Fibroblast of lung (primary cell): ENCODE measurements around the gene CEMP1. TPM values are rescaled to one million over a fixed set of nuclear protein-coding genes. Genes with fewer than 3 reads are reported as not detected.

Source experiments
- DNase-seq, 2 donors: peaks; one replicate each; pipeline versions ENCODE4 v3.0.0 to v3.0.0-alpha.2; 2010; ENCODE audit warnings: low read depth in 2 of 2
- H2AFZ ChIP-seq: 2 replicates; pipeline ENCODE4 v1.5.1; 2012; ENCODE audit warnings: low read length, control low read depth, inconsistent platforms
- H3K27ac ChIP-seq: 2 replicates; pipeline ENCODE4 v1.5.1; 2011; ENCODE audit warnings: low read length, control low read depth; ENCODE audit not compliant: insufficient read depth
- H3K27me3 ChIP-seq: 2 replicates; pipeline ENCODE4 v1.5.1; 2011; ENCODE audit warnings: mild to moderate bottlenecking, low read length; ENCODE audit not compliant: control insufficient read depth, insufficient read depth
- H3K36me3 ChIP-seq: 2 replicates; pipeline ENCODE4 v1.5.1; 2011; ENCODE audit warnings: low read length; ENCODE audit not compliant: control insufficient read depth, insufficient read depth
- H3K4me1 ChIP-seq: 2 replicates; pipeline ENCODE4 v1.5.1; 2011; ENCODE audit warnings: low read length; ENCODE audit not compliant: control insufficient read depth, insufficient read depth; ENCODE audit errors: extremely low read depth
- H3K4me2 ChIP-seq: 2 replicates; pipeline ENCODE4 v1.5.1; 2011; ENCODE audit warnings: low read length, control low read depth; ENCODE audit not compliant: insufficient read depth; ENCODE audit errors: extremely low read depth
- H3K4me3 ChIP-seq, 4 experiments: fragments of 200-600 bp in 1 of 4; sonication (generic) in 1 of 4; replicated peaks in 1 of 4; 2 replicates each; pipeline ENCODE4 v1.5.1; 2011 to 2016; ENCODE audit warnings: low read length in 4 of 4, low read depth in 3 of 4, mild to moderate bottlenecking in 3 of 4, control low read depth in 2 of 4, inconsistent platforms in 1 of 4, mixed read lengths in 1 of 4; ENCODE audit not compliant: insufficient read depth in 1 of 4; ENCODE audit errors: control extremely low read depth in 1 of 4
- H3K79me2 ChIP-seq: 2 replicates; pipeline ENCODE4 v1.5.1; 2012; ENCODE audit warnings: mild to moderate bottlenecking, low read length, inconsistent platforms; ENCODE audit not compliant: control insufficient read depth, insufficient read depth
- H3K9ac ChIP-seq: 2 replicates; pipeline ENCODE4 v1.5.1; 2011; ENCODE audit warnings: mild to moderate bottlenecking, low read length, control low read depth; ENCODE audit not compliant: insufficient read depth
- H3K9me3 ChIP-seq: 2 replicates; pipeline ENCODE4 v1.5.1; 2012; ENCODE audit warnings: low read depth, low read length; ENCODE audit not compliant: control insufficient read depth, insufficient read depth
- H4K20me1 ChIP-seq: 2 replicates; pipeline ENCODE4 v1.5.1; 2011; ENCODE audit warnings: low read length; ENCODE audit not compliant: control insufficient read depth, insufficient read depth; ENCODE audit errors: extremely low read depth
- EZH2 ChIP-seq: IDR thresholded peaks from 2 replicates; pipeline ENCODE4 v1.5.1; 2012; ENCODE audit warnings: low read length, control low read depth, mild to moderate bottlenecking; ENCODE audit errors: missing control alignments
- polyA plus RNA-seq, 2 donors: library from polyadenylated mRNA; depleted of rRNA in 1 of 2; stranded (reverse) in 1 of 2; unstranded in 1 of 2; fragments of >200 nt; gene quantifications; 2 replicates each; pipeline ENCODE4 v1.2.1, GENCODE V29; 2011 to 2012; ENCODE audit warnings: missing spikeins in 1 of 2
- total RNA-seq: library from RNA; depleted of rRNA; stranded (reverse); fragments of >200 nt; gene quantifications from 2 replicates; pipeline ENCODE4 v1.2.1, GENCODE V29; 2014
- TF ChIP-seq, protein P1 (sequence below), 2 donors: IDR thresholded peaks in 1 of 2; conservative IDR thresholded peaks in 1 of 2; 1 replicate in 1 of 2; 2 replicates in 1 of 2; pipeline ENCODE4 v1.5.1; 2011 to 2012; ENCODE audit warnings: low read length in 2 of 2, control low read depth in 1 of 2, inconsistent platforms in 1 of 2, low read depth in 1 of 2, mild to moderate bottlenecking in 1 of 2

The CEMP1 gene
- total and polyA plus RNA-seq, 2 donors (not counting 1 experiment from before 2014, with no cell fraction given) = not detected

DNA sequence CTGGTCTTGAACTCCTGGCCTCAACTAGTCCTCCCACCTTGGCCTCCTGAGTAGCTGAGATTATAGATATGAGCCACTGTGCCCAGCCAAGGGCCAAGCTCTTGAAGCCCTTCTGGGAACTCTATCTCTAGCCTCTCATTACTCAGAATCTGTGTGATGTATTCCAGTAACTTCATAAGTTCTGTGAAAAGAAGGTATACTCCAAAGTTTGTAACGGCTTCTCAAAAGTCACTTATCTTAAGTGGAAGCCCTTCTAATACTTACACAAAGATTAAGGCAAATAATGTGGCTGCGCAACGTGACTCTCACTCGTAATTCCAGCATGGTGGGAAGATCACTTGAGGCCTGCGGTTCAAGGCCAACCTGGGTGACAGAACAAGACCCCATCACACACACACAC, 36.6 kb downstream of the CEMP1 start:
- TF ChIP-seq, protein P1, sequence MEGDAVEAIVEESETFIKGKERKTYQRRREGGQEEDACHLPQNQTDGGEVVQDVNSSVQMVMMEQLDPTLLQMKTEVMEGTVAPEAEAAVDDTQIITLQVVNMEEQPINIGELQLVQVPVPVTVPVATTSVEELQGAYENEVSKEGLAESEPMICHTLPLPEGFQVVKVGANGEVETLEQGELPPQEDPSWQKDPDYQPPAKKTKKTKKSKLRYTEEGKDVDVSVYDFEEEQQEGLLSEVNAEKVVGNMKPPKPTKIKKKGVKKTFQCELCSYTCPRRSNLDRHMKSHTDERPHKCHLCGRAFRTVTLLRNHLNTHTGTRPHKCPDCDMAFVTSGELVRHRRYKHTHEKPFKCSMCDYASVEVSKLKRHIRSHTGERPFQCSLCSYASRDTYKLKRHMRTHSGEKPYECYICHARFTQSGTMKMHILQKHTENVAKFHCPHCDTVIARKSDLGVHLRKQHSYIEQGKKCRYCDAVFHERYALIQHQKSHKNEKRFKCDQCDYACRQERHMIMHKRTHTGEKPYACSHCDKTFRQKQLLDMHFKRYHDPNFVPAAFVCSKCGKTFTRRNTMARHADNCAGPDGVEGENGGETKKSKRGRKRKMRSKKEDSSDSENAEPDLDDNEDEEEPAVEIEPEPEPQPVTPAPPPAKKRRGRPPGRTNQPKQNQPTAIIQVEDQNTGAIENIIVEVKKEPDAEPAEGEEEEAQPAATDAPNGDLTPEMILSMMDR (conservative IDR thresholded peaks at IDR 0.05 in 1 of 2, IDR thresholded peaks at IDR 0.05 in 1 of 2; ENCODE audit: low read depth in 1 of 2, low read length in 2 of 2) = no peak
- no peak for TF ChIP-seq EZH2
- no peak overlapping the region for H3K27ac ChIP-seq
- peaks cover 6% of the 10 kb centered on the region for H3K4me1 ChIP-seq
- no peak overlapping the region for H3K9ac ChIP-seq
- no peak for DNase-seq
- H3K4me2 ChIP-seq = no peak overlapping the region
- no peaks in the 10 kb centered on the region for H3K9me3 ChIP-seq
- H3K36me3 ChIP-seq = peaks cover 12% of the 10 kb centered on the region
- H2AFZ ChIP-seq = no peak overlapping the region
- no peaks in the 10 kb centered on the region for H3K27me3 ChIP-seq
- H3K79me2 ChIP-seq = no peaks in the 10 kb centered on the region
- H3K4me3 ChIP-seq = no peak overlapping the region
- no peaks in the 10 kb centered on the region for H4K20me1 ChIP-seq

GRCh38 chr16:2493605-2494004, 37.6 kb downstream of the CEMP1 start:
- Histone ChIP-seq H4K20me1 (no peaks in the 10 kb centered on the region), H3K4me3 (no peak overlapping the region), H2AFZ (no peak overlapping the region), H3K9ac (no peak overlapping the region), H3K36me3 (peaks cover 10% of the 10 kb centered on the region), H3K27ac (no peak overlapping the region), H3K4me1 (peaks cover 6% of the 10 kb centered on the region), H3K79me2 (no peaks in the 10 kb centered on the region), H3K27me3 (no peaks in the 10 kb centered on the region), H3K4me2 (no peak overlapping the region), H3K9me3 (no peaks in the 10 kb centered on the region)
- no peak for DNase-seq
- TF ChIP-seq EZH2 = no peak
- TF ChIP-seq, protein P1 (conservative IDR thresholded peaks at IDR 0.05 in 1 of 2, IDR thresholded peaks at IDR 0.05 in 1 of 2; ENCODE audit: low read depth in 1 of 2, low read length in 2 of 2) = no peak

- Histone ChIP-seq H3K4me2 (no peak overlapping the region), H3K9me3 (no peaks in the 10 kb centered on the region), H3K4me1 (peaks cover 3% of the 10 kb centered on the region), H3K27ac (no peak overlapping the region), H3K79me2 (no peaks in the 10 kb centered on the region), H4K20me1 (no peaks in the 10 kb centered on the region), H3K9ac (no peak overlapping the region), H2AFZ (no peak overlapping the region), H3K27me3 (no peaks in the 10 kb centered on the region), H3K4me3 (no peak overlapping the region), H3K36me3 (peaks cover 8% of the 10 kb centered on the region)
- DNase-seq = no peak
- TF ChIP-seq, protein P1 (conservative IDR thresholded peaks at IDR 0.05 in 1 of 2, IDR thresholded peaks at IDR 0.05 in 1 of 2; ENCODE audit: low read depth in 1 of 2, low read length in 2 of 2) = no peak
- TF ChIP-seq EZH2 = no peak
These were observed 38.9 kb downstream of the CEMP1 start for GRCh38 chr16:2492292-2492691.
